Fibroblast of the conjunctiva (primary cell): ENCODE results near the gene HMOX1.

Experiments
- DNase-seq: peaks from one replicate; pipeline ENCODE4 v3.0.0-alpha.2; 2010; ENCODE audit warnings: low read depth

HMOX1 gene

GRCh38 chr22:35406443-35406842 is 25.5 kb downstream of the HMOX1 start:
- no peak for DNase-seq

GRCh38 chr22:35407362-35407761 is 26.5 kb downstream of the HMOX1 start:
- DNase-seq, result no peak

GRCh38 chr22:35409783-35410662 is 29.1 kb downstream of the HMOX1 start:
- no peak for DNase-seq

GRCh38 chr22:35410663-35411034 is 29.8 kb downstream of the HMOX1 start:
- no peak for DNase-seq

- DNase-seq, result no peak
These were observed 30.2 kb downstream of the HMOX1 start for GRCh38 chr22:35411102-35411501.

- DNase-seq, result no peak
These were observed 32.7 kb downstream of the HMOX1 start for GRCh38 chr22:35413624-35414023.

GRCh38 chr22:35417606-35418005 is 36.7 kb downstream of the HMOX1 start:
- no peak for DNase-seq

- no peak for DNase-seq
These were observed 37.2 kb downstream of the HMOX1 start for GRCh38 chr22:35418088-35418487.

- no peak for DNase-seq
These were observed 37.8 kb downstream of the HMOX1 start for GRCh38 chr22:35418731-35419130.

- no peak for DNase-seq
These were observed 38.9 kb downstream of the HMOX1 start for GRCh38 chr22:35419756-35420155.

GRCh38 chr22:35421121-35421520 is 40.2 kb downstream of the HMOX1 start:
- no peak for DNase-seq

- no peak for DNase-seq
These were observed 41.2 kb downstream of the HMOX1 start for GRCh38 chr22:35422145-35422544.

- DNase-seq, result no peak
These were observed 42.0 kb downstream of the HMOX1 start for GRCh38 chr22:35422936-35423335.

- DNase-seq, result no peak
These were observed 43.2 kb downstream of the HMOX1 start for GRCh38 chr22:35424081-35424480.

- DNase-seq, result no peak
These were observed 43.9 kb downstream of the HMOX1 start for GRCh38 chr22:35424761-35425160.

- DNase-seq, result no peak
These were observed 44.6 kb downstream of the HMOX1 start for GRCh38 chr22:35425546-35425945.

- no peak for DNase-seq
These were observed 45.3 kb downstream of the HMOX1 start for GRCh38 chr22:35425971-35426800.

- DNase-seq, result no peak
These were observed 45.9 kb downstream of the HMOX1 start for GRCh38 chr22:35426801-35427140.

GRCh38 chr22:35430897-35431322 is 50.0 kb downstream of the HMOX1 start:
- peak; percentile 74 for DNase-seq

GRCh38 chr22:35431483-35432227 is 50.8 kb downstream of the HMOX1 start:
- no peak for DNase-seq

- no peak for DNase-seq
These were observed 51.5 kb downstream of the HMOX1 start for GRCh38 chr22:35432228-35432905.
